DOHH2 (cell line): ENCODE results near the gene TRIAP1.

Experiments
- H3F3A ChIP-seq: fragments of 200-600 bp; sonication (generic), shearing (Covaris generic); 2 replicates; pipeline ENCODE4 v1.6.0; 2016; ENCODE audit warnings: antibody characterized with exemption, mild to moderate bottlenecking; ENCODE audit not compliant: control insufficient read depth, insufficient read depth
- H3K27ac ChIP-seq: fragments of 200-600 bp; sonication (generic); 2 replicates; pipeline ENCODE4 v1.5.1; 2014; ENCODE audit warnings: low read depth, mild to moderate bottlenecking, low read length, moderate library complexity
- H3K27me3 ChIP-seq: fragments of 200-600 bp; sonication (generic); 2 replicates; pipeline ENCODE4 v1.6.1; 2014; ENCODE audit warnings: mild to moderate bottlenecking, low read length, mixed read lengths; ENCODE audit not compliant: control insufficient read depth
- H3K36me3 ChIP-seq: fragments of 200-600 bp; sonication (generic); 2 replicates; pipeline ENCODE4 v1.6.1; 2014; ENCODE audit warnings: mild to moderate bottlenecking, low read length, moderate library complexity, mixed read lengths; ENCODE audit not compliant: control insufficient read depth
- H3K4me1 ChIP-seq: fragments of 200-600 bp; sonication (generic); 2 replicates; pipeline ENCODE4 v1.6.1; 2014; ENCODE audit warnings: mild to moderate bottlenecking, low read length, mixed read lengths; ENCODE audit not compliant: control insufficient read depth
- H3K4me2 ChIP-seq: fragments of 200-600 bp; sonication (generic); 2 replicates; pipeline ENCODE4 v1.6.0; 2014; ENCODE audit warnings: mild to moderate bottlenecking, low read length, moderate library complexity
- H3K4me3 ChIP-seq: fragments of 200-600 bp; sonication (generic); 2 replicates; pipeline ENCODE4 v1.5.1; 2014; ENCODE audit warnings: mild to moderate bottlenecking, low read length, mixed read lengths
- H3K79me2 ChIP-seq: fragments of 200-600 bp; sonication (generic); 2 replicates; pipeline ENCODE4 v1.6.1; 2014; ENCODE audit warnings: mild to moderate bottlenecking, low read length, mixed read lengths; ENCODE audit not compliant: control insufficient read depth
- H3K9me2 ChIP-seq: fragments of 200-600 bp; sonication (generic); replicated peaks from 2 replicates; pipeline ENCODE4 v1.6.1; 2014; ENCODE audit warnings: mild to moderate bottlenecking, low read length, mixed read lengths; ENCODE audit not compliant: control insufficient read depth
- H3K9me3 ChIP-seq: fragments of 200-600 bp; sonication (generic); 2 replicates; pipeline ENCODE4 v1.6.1; 2014; ENCODE audit warnings: antibody characterized with exemption, low read length, mixed read lengths; ENCODE audit not compliant: control insufficient read depth, insufficient read depth
- H4K20me1 ChIP-seq: fragments of 200-600 bp; sonication (generic); 2 replicates; pipeline ENCODE4 v1.6.0; 2014; ENCODE audit warnings: low read depth, mild to moderate bottlenecking, antibody characterized with exemption, low read length, moderate library complexity; ENCODE audit not compliant: control insufficient read depth, insufficient read depth
- CTCF ChIP-seq: fragments of 200-600 bp; sonication (generic); IDR thresholded peaks from one replicate; pipeline ENCODE4 v1.5.1; 2014; ENCODE audit warnings: antibody characterized with exemption, mild to moderate bottlenecking, low read depth, low read length; ENCODE audit not compliant: poor library complexity, severe bottlenecking
- EZH2phosphoT487 ChIP-seq: fragments of 200-600 bp; sonication (generic); IDR thresholded peaks from 2 replicates; pipeline ENCODE4 v1.6.1; 2017; ENCODE audit warnings: borderline replicate concordance, mild to moderate bottlenecking, antibody characterized with exemption, low read length, moderate library complexity, mixed read lengths

Gene TRIAP1

GRCh38 chr12:120437735-120438494, 8.3 kb downstream of the TRIAP1 start, which contains the start of gene COX6A1:
Gene COX6A1 (plus strand): TSS chr12:120438113. CDS start chr12:120438127, 14 bp downstream.
- TF ChIP-seq CTCF (no peak), EZH2phosphoT487 (no peak)
- H3K79me2 ChIP-seq: peaks cover 54% of the 10 kb centered on the region
- H3K4me3 ChIP-seq: peak within 1 kb of the TSS; percentile 82
- H3F3A ChIP-seq: peaks cover 15% of the 10 kb centered on the region
- no peaks in the 10 kb centered on the region for H3K9me3 ChIP-seq
- no peaks in the 10 kb centered on the region for H3K9me2 ChIP-seq
- H3K27ac ChIP-seq: peak within 1 kb of the TSS; percentile 80
- peaks cover 18% of the 10 kb centered on the region for H3K4me1 ChIP-seq
- H3K36me3 ChIP-seq: peaks cover 34% of the 10 kb centered on the region
- H4K20me1 ChIP-seq: peaks cover 6% of the 10 kb centered on the region; the same call in 1 of the 2 replicates
- H3K27me3 ChIP-seq: no peaks in the 10 kb centered on the region
- peak within 1 kb of the TSS; percentile 70 for H3K4me2 ChIP-seq

- Histone ChIP-seq H4K20me1 (no peaks in the 10 kb centered on the region), H3K27ac (no peak overlapping the region), H3K9me3 (no peaks in the 10 kb centered on the region), H3K27me3 (0 out of 2 replicates have a peak, but pooled peaks cover 3% of the 10 kb centered on the region), H3K9me2 (no peaks in the 10 kb centered on the region), H3K4me1 (peaks cover 4% of the 10 kb centered on the region), H3K4me3 (no peak overlapping the region), H3K36me3 (peaks cover 3% of the 10 kb centered on the region; the same call in 1 of the 2 replicates), H3K4me2 (peak overlapping the region; percentile 24; the same call in 1 of the 2 replicates), H3K79me2 (peaks cover 10% of the 10 kb centered on the region), H3F3A (no peaks in the 10 kb centered on the region)
- TF ChIP-seq EZH2phosphoT487 (no peak), CTCF (no peak)
These were observed 13.2 kb downstream of the TRIAP1 start for GRCh38 chr12:120432772-120433525.

DNA sequence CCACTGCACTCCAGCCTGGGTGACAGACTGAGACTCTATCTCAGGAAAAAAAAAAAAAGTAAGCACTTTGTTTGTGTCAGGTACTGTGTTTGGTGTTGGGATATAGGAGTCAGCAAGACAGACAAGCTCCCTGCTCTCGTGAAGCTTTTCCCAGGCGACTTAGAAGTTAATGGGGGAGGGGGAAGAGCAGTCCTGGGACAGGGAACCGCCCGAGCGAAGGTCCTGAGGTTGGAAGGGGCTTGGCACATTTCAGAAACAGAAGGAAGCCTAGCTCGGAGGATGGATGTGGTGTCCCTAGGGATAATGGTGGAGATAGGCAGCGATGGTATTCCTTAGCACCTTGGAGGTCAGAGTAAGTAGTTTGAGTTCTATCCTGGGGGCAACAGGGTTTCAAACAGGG, 16.8 kb downstream of the TRIAP1 start:
- H3K36me3 ChIP-seq: no peaks in the 10 kb centered on the region
- 0 out of 2 replicates have a peak, but pooled peaks cover 6% of the 10 kb centered on the region for H3K27me3 ChIP-seq
- H3F3A ChIP-seq: no peaks in the 10 kb centered on the region
- TF ChIP-seq EZH2phosphoT487 (no peak), CTCF (no peak)
- peaks cover 4% of the 10 kb centered on the region for H3K4me1 ChIP-seq
- no peak overlapping the region for H3K27ac ChIP-seq
- H4K20me1 ChIP-seq: no peaks in the 10 kb centered on the region
- H3K4me2 ChIP-seq: no peak overlapping the region
- H3K4me3 ChIP-seq: no peak overlapping the region
- H3K79me2 ChIP-seq: no peaks in the 10 kb centered on the region
- no peaks in the 10 kb centered on the region for H3K9me2 ChIP-seq
- H3K9me3 ChIP-seq: no peaks in the 10 kb centered on the region
